HCT116 (cell line): ENCODE measurements around the gene GCNT2. TPM values are rescaled to one million over a fixed set of nuclear protein-coding genes. Genes with fewer than 3 reads are reported as not detected.

Experiments used
- ATAC-seq: fragments of 200-7000 bp; cut with Tn5 transposase; 2 replicates; pipeline ENCODE4 v1.9.1; 2020; ENCODE audit warnings: mild to moderate bottlenecking, moderate library complexity
- BruUV-seq: library from RNA; stranded (reverse); fragments of 400-500 nt; replicated peaks from 2 replicates; lab custom pipeline; 2021; lab: Mats Ljungman, UMichigan
- CTCF ChIA-PET: fragments of 300-600 bp; sonication (Branson Sonifier 250); formaldehyde crosslinking; loops from one replicate; lab custom pipeline; 2021; ENCODE audit warnings: antibody characterized with exemption; lab: Charles Lee
- POLR2A ChIA-PET: fragments of 300-600, 350-600 bp; sonication (Branson Sonifier 250); formaldehyde crosslinking; loops from one replicate; lab custom pipeline; 2021; ENCODE audit warnings: antibody characterized with exemption; lab: Charles Lee
- RAD21 ChIA-PET, 2 experiments: fragments of 300-600 bp; sonication (Branson Sonifier 250); formaldehyde crosslinking; loops; one replicate each; lab custom pipeline; 2023; ENCODE audit warnings: low total read pairs in 2 of 2; ENCODE audit not compliant: uncharacterized antibody in 2 of 2, unreplicated experiment in 2 of 2, low non-redundant PET in 1 of 2; lab: Charles Lee
- DNase-seq: peaks from one replicate; pipeline ENCODE4 v3.0.0-alpha.2; 2010; ENCODE audit warnings: low read depth, low spot score
- H2AFZ ChIP-seq: fragments of 200-600 bp; shearing (Covaris generic), sonication (generic); 2 replicates; pipeline ENCODE4 v1.6.1; 2017; ENCODE audit warnings: low read depth, mixed run types, mixed read lengths, antibody characterized with exemption, low read length; ENCODE audit not compliant: poor library complexity, severe bottlenecking
- H3K27ac ChIP-seq: 2 replicates; pipeline ENCODE4 v1.5.1; 2012; ENCODE audit warnings: low read depth, low read length
- H3K27me3 ChIP-seq: fragments of 200-600 bp; sonication (generic); 2 replicates; pipeline ENCODE4 v1.6.1; 2016; ENCODE audit warnings: mixed run types, low read length, mixed read lengths; ENCODE audit not compliant: insufficient read depth
- H3K36me3 ChIP-seq, 2 experiments: fragments of 200-500 bp in 1 of 2; fragments of 200-600 bp in 1 of 2; sonication (Bioruptor generic) in 1 of 2; sonication (generic) in 1 of 2; 2 replicates each; pipeline versions ENCODE4 v1.5.1 to v1.6.1; 2014 to 2016; ENCODE audit warnings: low read length in 2 of 2, inconsistent platforms in 1 of 2, mixed read lengths in 1 of 2, mixed run types in 1 of 2; ENCODE audit not compliant: insufficient read depth in 2 of 2, control insufficient read depth in 1 of 2
- H3K4me1 ChIP-seq, 2 experiments: fragments of 200-600 bp in 1 of 2; sonication (generic) in 1 of 2; 2 replicates each; pipeline versions ENCODE4 v1.5.1 to v1.6.1; 2012 to 2017; ENCODE audit warnings: low read length in 2 of 2, inconsistent platforms in 1 of 2, mild to moderate bottlenecking in 1 of 2, mixed read lengths in 1 of 2, mixed run types in 1 of 2, moderate library complexity in 1 of 2; ENCODE audit not compliant: insufficient read depth in 2 of 2, control insufficient read depth in 1 of 2
- H3K4me2 ChIP-seq: fragments of 200-600 bp; sonication (generic); 2 replicates; pipeline ENCODE4 v1.6.1; 2017; ENCODE audit warnings: mixed run types, low read length, mixed read lengths
- H3K4me3 ChIP-seq, 2 experiments: fragments of 200-600 bp in 1 of 2; sonication (generic) in 1 of 2; replicated peaks in 1 of 2; 2 replicates each; pipeline ENCODE4 v1.5.1; 2011 to 2016; ENCODE audit warnings: low read length in 2 of 2, control low read depth in 1 of 2, low read depth in 1 of 2, mild to moderate bottlenecking in 1 of 2, mixed read lengths in 1 of 2, mixed run types in 1 of 2
- H3K79me2 ChIP-seq: fragments of 200-600 bp; sonication (generic); 2 replicates; pipeline ENCODE4 v1.6.1; 2017; ENCODE audit warnings: mild to moderate bottlenecking, mixed run types, low read length, moderate library complexity, mixed read lengths; ENCODE audit not compliant: insufficient read depth
- H3K9ac ChIP-seq: fragments of 200-600 bp; sonication (generic); 2 replicates; pipeline ENCODE4 v1.6.1; 2016; ENCODE audit warnings: low read length, mixed read lengths
- H3K9me2 ChIP-seq: fragments of 200-600 bp; sonication (generic), shearing (Covaris generic); 2 replicates; pipeline ENCODE4 v1.6.1; 2017; ENCODE audit warnings: mixed run types, mild to moderate bottlenecking, moderate library complexity; ENCODE audit not compliant: insufficient read depth
- H3K9me3 ChIP-seq, 2 experiments: fragments of 200-500 bp in 1 of 2; fragments of 200-600 bp in 1 of 2; sonication (Bioruptor generic) in 1 of 2; sonication (generic) in 1 of 2; 2 replicates each; pipeline ENCODE4 v1.6.1; 2014 to 2017; ENCODE audit warnings: low read length in 2 of 2, mixed read lengths in 2 of 2, inconsistent platforms in 1 of 2, low read depth in 1 of 2, mild to moderate bottlenecking in 1 of 2, mixed run types in 1 of 2, moderate library complexity in 1 of 2; ENCODE audit not compliant: control insufficient read depth in 1 of 2, insufficient read depth in 1 of 2
- H4K20me1 ChIP-seq: fragments of 200-600 bp; sonication (generic), shearing (Covaris generic); 2 replicates; pipeline ENCODE4 v1.6.1; 2017; ENCODE audit warnings: mixed run types, mild to moderate bottlenecking, moderate library complexity; ENCODE audit not compliant: insufficient read depth
- ATF3 ChIP-seq: IDR thresholded peaks from 2 replicates; pipeline ENCODE4 v1.6.1; 2012
- CEBPB ChIP-seq: IDR thresholded peaks from 2 replicates; pipeline ENCODE4 v1.6.1; 2012; ENCODE audit warnings: low read depth
- CTCF ChIP-seq, 3 experiments: fragments of 200-600 bp in 1 of 3; sonication (generic) in 1 of 3; IDR thresholded peaks in 2 of 3; conservative IDR thresholded peaks in 1 of 3; 2 replicates each; pipeline ENCODE4 v1.5.1; 2012 to 2017; ENCODE audit warnings: low read depth in 2 of 3, low read length in 2 of 3, antibody characterized with exemption in 1 of 3, borderline replicate concordance in 1 of 3, control low read depth in 1 of 3, mild to moderate bottlenecking in 1 of 3, mixed read lengths in 1 of 3, mixed run types in 1 of 3, moderate library complexity in 1 of 3; ENCODE audit not compliant: insufficient read depth in 1 of 3
- ELF1 ChIP-seq: IDR thresholded peaks from 2 replicates; pipeline ENCODE4 v1.6.1; 2012; ENCODE audit warnings: low read depth, borderline replicate concordance
- EZH2 ChIP-seq: fragments of 200-600 bp; sonication (generic); IDR thresholded peaks from 2 replicates; pipeline ENCODE4 v1.6.1; 2017; ENCODE audit warnings: antibody characterized with exemption, mixed run types
- EZH2phosphoT487 ChIP-seq: fragments of 200-600 bp; IDR thresholded peaks from 2 replicates; pipeline ENCODE4 v1.6.1; 2018; ENCODE audit warnings: antibody characterized with exemption, borderline replicate concordance
- JUND ChIP-seq: IDR thresholded peaks from 2 replicates; pipeline ENCODE4 v1.6.1; 2012
- MAX ChIP-seq: IDR thresholded peaks from 2 replicates; pipeline ENCODE4 v1.6.1; 2012
- POLR2A ChIP-seq: IDR thresholded peaks from 2 replicates; pipeline ENCODE4 v1.7.0; 2011; ENCODE audit warnings: borderline replicate concordance; ENCODE audit not compliant: insufficient read depth, insufficient read length; ENCODE audit errors: extremely low read depth
- RAD21 ChIP-seq: IDR thresholded peaks from 2 replicates; pipeline ENCODE4 v1.6.1; 2012; ENCODE audit warnings: low read depth, mild to moderate bottlenecking
- SIN3A ChIP-seq: IDR thresholded peaks from 2 replicates; pipeline ENCODE4 v1.6.1; 2012; ENCODE audit warnings: low read depth
- SRF ChIP-seq: IDR thresholded peaks from 2 replicates; pipeline ENCODE4 v1.6.1; 2012; ENCODE audit warnings: low read depth
- ZFX ChIP-seq: fragments of 450-650 bp; IDR thresholded peaks from 2 replicates; pipeline ENCODE4 v1.6.1; 2017
- intact Hi-C: fragments of 100-400 bp; cut with micrococcal nuclease; formaldehyde crosslinking; loops from 2 replicates; pipeline ENCODE4 v1.10.0; 2022
- total RNA-seq: library from RNA; stranded (reverse); gene quantifications from one replicate; pipeline ENCODE4 v1.2.1, GENCODE V29; 2021; ENCODE audit not compliant: unreplicated experiment

Gene GCNT2
- total RNA-seq, 1 experiment from 2014 or later: 0.74 TPM

- intact Hi-C loops: no loop called here
- no TSS peak for BruUV-seq
- Histone ChIP-seq H3K27ac (no peak overlapping the region), H3K4me2 (no peak overlapping the region), H3K4me1 (no peaks in the 10 kb centered on the region), H3K9ac (no peak overlapping the region), H3K27me3 (no peaks in the 10 kb centered on the region), H3K79me2 (no peaks in the 10 kb centered on the region), H3K36me3 (no peaks in the 10 kb centered on the region), H4K20me1 (no peaks in the 10 kb centered on the region), H3K9me2 (no peaks in the 10 kb centered on the region)
- ChIA-PET CTCF (no interaction called here), RAD21 (no interaction called here), POLR2A (no interaction called here)
- no peak for TF ChIP-seq EZH2phosphoT487
- no peak for TF ChIP-seq CEBPB
- no peak for TF ChIP-seq EZH2
- TF ChIP-seq ZFX: no peak
- no peak for TF ChIP-seq ATF3
- no peak for TF ChIP-seq SIN3A
- no peak for TF ChIP-seq CTCF (IDR thresholded peaks at IDR 0.05 in 2 of 3, conservative IDR thresholded peaks at IDR 0.05 in 1 of 3; ENCODE audit: borderline replicate concordance in 1 of 3, insufficient read depth in 1 of 3, low read depth in 2 of 3, low read length in 2 of 3)
- TF ChIP-seq, all 23 proteins: peak for 0
- H3K4me3 ChIP-seq: no peak overlapping the region
- H2AFZ ChIP-seq: no peak overlapping the region
- DNase-seq (no peak), ATAC-seq (no peak)
- H3K9me3 ChIP-seq: no peaks in the 10 kb centered on the region
Observed at GRCh38 chr6:10612161-10612560, 91.0 kb downstream of the GCNT2 start.

- no peaks in the 10 kb centered on the region for H3K9me2 ChIP-seq
- H3K27ac ChIP-seq: no peak overlapping the region
- intact Hi-C loops: no loop called here
- H2AFZ ChIP-seq: no peak overlapping the region
- H3K9me3 ChIP-seq: no peaks in the 10 kb centered on the region
- ChIA-PET POLR2A (no interaction called here), RAD21 (no interaction called here), CTCF (no interaction called here)
- no peak overlapping the region for H3K4me2 ChIP-seq
- no peaks in the 10 kb centered on the region for H3K79me2 ChIP-seq
- ATAC-seq (no peak), DNase-seq (no peak)
- H3K36me3 ChIP-seq: no peaks in the 10 kb centered on the region
- no peak overlapping the region for H3K9ac ChIP-seq
- no TSS peak for BruUV-seq
- H3K27me3 ChIP-seq: no peaks in the 10 kb centered on the region
- no peaks in the 10 kb centered on the region for H3K4me1 ChIP-seq
- no peaks in the 10 kb centered on the region for H4K20me1 ChIP-seq
- H3K4me3 ChIP-seq: no peak overlapping the region
- TF ChIP-seq ZFX: no peak
- TF ChIP-seq RAD21: no peak
- no peak for TF ChIP-seq SIN3A
- no peak for TF ChIP-seq ELF1
- no peak for TF ChIP-seq SRF
- TF ChIP-seq CTCF (IDR thresholded peaks at IDR 0.05 in 2 of 3, conservative IDR thresholded peaks at IDR 0.05 in 1 of 3; ENCODE audit: borderline replicate concordance in 1 of 3, insufficient read depth in 1 of 3, low read depth in 2 of 3, low read length in 2 of 3): no peak
- TF ChIP-seq MAX: no peak
- no peak for TF ChIP-seq JUND
- TF ChIP-seq POLR2A: no peak
Observed at GRCh38 chr6:10613077-10613476, 91.9 kb downstream of the GCNT2 start.
